Measurements from ENCODE around the gene OR11G2.

DNA sequence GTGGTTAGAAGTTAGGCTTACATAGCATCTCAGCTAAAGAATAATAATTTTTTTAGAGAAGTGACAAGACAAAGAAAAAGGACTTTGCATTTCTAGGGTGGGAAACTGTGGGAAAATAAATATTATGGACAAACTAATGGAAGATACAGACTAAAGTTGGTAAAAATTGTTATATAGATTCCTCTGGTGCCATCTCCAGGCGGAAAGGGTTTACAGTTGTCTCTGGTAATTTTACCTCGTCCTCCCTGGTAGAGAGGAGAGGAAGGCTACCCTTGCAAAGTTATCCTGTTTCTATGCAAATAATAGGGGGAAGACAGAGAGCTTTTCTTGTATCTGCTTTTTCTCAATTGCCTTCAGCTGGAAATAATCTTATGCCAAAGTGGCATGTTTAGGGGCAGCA, 5.2 kb downstream of the OR11G2 start:
- TF ChIP-seq FOXA1 (IDR thresholded peaks at IDR 0.05) (no peak), ELF4 (IDR thresholded peaks at IDR 0.05) (no peak), BHLHE40 (IDR thresholded peaks at IDR 0.05; ENCODE audit: borderline replicate concordance) (no peak), SP1 (IDR thresholded peaks at IDR 0.05) (no peak), ZNF384 (IDR thresholded peaks at IDR 0.05) (no peak), HDGF (IDR thresholded peaks at IDR 0.05; ENCODE audit: borderline replicate concordance) (no peak), FOXK2 (IDR thresholded peaks at IDR 0.05) (no peak), TARDBP (IDR thresholded peaks at IDR 0.05) (no peak), FOXM1 (IDR thresholded peaks at IDR 0.05; ENCODE audit: borderline replicate concordance) (no peak), ARNT (IDR thresholded peaks at IDR 0.05) (no peak), CTBP1 (IDR thresholded peaks at IDR 0.05; ENCODE audit: borderline replicate concordance) (no peak), LEF1 (IDR thresholded peaks at IDR 0.05; ENCODE audit: borderline replicate concordance) (no peak), L3MBTL2 (conservative IDR thresholded peaks at IDR 0.05) (no peak)
- TF ChIP-seq, protein P1, sequence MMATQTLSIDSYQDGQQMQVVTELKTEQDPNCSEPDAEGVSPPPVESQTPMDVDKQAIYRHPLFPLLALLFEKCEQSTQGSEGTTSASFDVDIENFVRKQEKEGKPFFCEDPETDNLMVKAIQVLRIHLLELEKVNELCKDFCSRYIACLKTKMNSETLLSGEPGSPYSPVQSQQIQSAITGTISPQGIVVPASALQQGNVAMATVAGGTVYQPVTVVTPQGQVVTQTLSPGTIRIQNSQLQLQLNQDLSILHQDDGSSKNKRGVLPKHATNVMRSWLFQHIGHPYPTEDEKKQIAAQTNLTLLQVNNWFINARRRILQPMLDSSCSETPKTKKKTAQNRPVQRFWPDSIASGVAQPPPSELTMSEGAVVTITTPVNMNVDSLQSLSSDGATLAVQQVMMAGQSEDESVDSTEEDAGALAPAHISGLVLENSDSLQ (IDR thresholded peaks at IDR 0.05): no peak

Measured in HEK293T (cell line).